Liver (tissue), 9 donors: ENCODE results near the gene MPRIP. TPM values are rescaled to one million over a fixed set of nuclear protein-coding genes. Genes with fewer than 3 reads are reported as not detected.

Source experiments
- DNase-seq: peaks from one replicate; pipeline ENCODE4 v3.0.0-alpha.2; 2017; ENCODE audit warnings: low spot score
- H3K27ac ChIP-seq, 2 donors: one replicate each; pipeline ENCODE4 v1.7.0; 2013; ENCODE audit warnings: inconsistent platforms in 2 of 2, low read length in 2 of 2, control low read depth in 1 of 2, low read depth in 1 of 2, mild to moderate bottlenecking in 1 of 2
- H3K27me3 ChIP-seq, 4 donors: one replicate each; pipeline versions ENCODE4 v1.6.1 to v1.7.0; 2013; ENCODE audit warnings: low read length in 3 of 4, inconsistent platforms in 1 of 4, mild to moderate bottlenecking in 1 of 4, moderate library complexity in 1 of 4; ENCODE audit not compliant: control insufficient read depth in 4 of 4, insufficient read depth in 4 of 4
- H3K36me3 ChIP-seq, 4 donors: one replicate each; pipeline versions ENCODE4 v1.6.1 to v1.7.0; 2013; ENCODE audit warnings: low read length in 3 of 4, mild to moderate bottlenecking in 3 of 4, low read depth in 1 of 4, moderate library complexity in 1 of 4; ENCODE audit not compliant: control insufficient read depth in 4 of 4, insufficient read depth in 3 of 4
- H3K4me1 ChIP-seq, 4 donors: one replicate each; pipeline versions ENCODE4 v1.6.1 to v1.7.0; 2013; ENCODE audit warnings: low read length in 3 of 4, mild to moderate bottlenecking in 3 of 4, moderate library complexity in 1 of 4; ENCODE audit not compliant: control insufficient read depth in 4 of 4, insufficient read depth in 4 of 4
- H3K4me3 ChIP-seq, 3 donors: one replicate each; pipeline versions ENCODE4 v1.6.1 to v1.7.0; 2013; ENCODE audit warnings: low read length in 3 of 3, control low read depth in 1 of 3, low read depth in 1 of 3, mild to moderate bottlenecking in 1 of 3
- H3K9ac ChIP-seq, 2 donors: one replicate each; pipeline ENCODE4 v1.7.0; 2013; ENCODE audit warnings: low read length in 2 of 2, mild to moderate bottlenecking in 2 of 2, moderate library complexity in 2 of 2, control low read depth in 1 of 2, low read depth in 1 of 2
- H3K9me3 ChIP-seq, 4 donors: one replicate each; pipeline versions ENCODE4 v1.6.1 to v1.7.0; 2013; ENCODE audit warnings: low read length in 3 of 4; ENCODE audit not compliant: control insufficient read depth in 4 of 4
- CTCF ChIP-seq: fragments of 150-350 bp; IDR thresholded peaks from 2 replicates; pipeline ENCODE4 v1.5.1; 2017; ENCODE audit warnings: improper control_type of control experiment, low read depth, low read length; ENCODE audit not compliant: missing input control
- EGR1 ChIP-seq, 2 donors: IDR thresholded peaks; 2 replicates each; pipeline ENCODE4 v1.6.1; 2016 to 2018; ENCODE audit warnings: antibody characterized with exemption in 2 of 2, low read depth in 2 of 2
- FOXA1 ChIP-seq: IDR thresholded peaks from 2 replicates; pipeline ENCODE4 v1.6.1; 2016; ENCODE audit warnings: antibody characterized with exemption
- GABPA ChIP-seq, 2 donors: IDR thresholded peaks in 1 of 2; conservative IDR thresholded peaks in 1 of 2; 2 replicates each; pipeline ENCODE4 v1.6.1; 2016; ENCODE audit warnings: antibody characterized with exemption in 2 of 2, mild to moderate bottlenecking in 1 of 2, moderate library complexity in 1 of 2
- HNF4A ChIP-seq, 2 donors: conservative IDR thresholded peaks; 2 replicates each; pipeline ENCODE4 v1.6.1; 2016; ENCODE audit warnings: antibody characterized with exemption in 2 of 2, mild to moderate bottlenecking in 2 of 2
- HNF4G ChIP-seq: IDR thresholded peaks from 2 replicates; pipeline ENCODE4 v1.6.1; 2016; ENCODE audit warnings: antibody characterized with exemption
- JUND ChIP-seq, 2 donors: IDR thresholded peaks; 2 replicates each; pipeline ENCODE4 v1.6.1; 2016; ENCODE audit warnings: antibody characterized with exemption in 2 of 2
- MAX ChIP-seq: IDR thresholded peaks from 2 replicates; pipeline ENCODE4 v1.6.1; 2016; ENCODE audit warnings: antibody characterized with exemption
- RAD21 ChIP-seq, 2 donors: IDR thresholded peaks; 2 replicates each; pipeline ENCODE4 v1.6.1; 2016; ENCODE audit warnings: antibody characterized with exemption in 2 of 2, mild to moderate bottlenecking in 2 of 2
- RXRA ChIP-seq, 2 donors: IDR thresholded peaks; 2 replicates each; pipeline ENCODE4 v1.6.1; 2017 to 2018; ENCODE audit warnings: antibody characterized with exemption in 2 of 2, mild to moderate bottlenecking in 1 of 2
- SP1 ChIP-seq: IDR thresholded peaks from 2 replicates; pipeline ENCODE4 v1.6.1; 2018; ENCODE audit warnings: antibody characterized with exemption, mild to moderate bottlenecking
- TAF1 ChIP-seq: conservative IDR thresholded peaks from 2 replicates; pipeline ENCODE4 v1.6.1; 2016; ENCODE audit warnings: antibody characterized with exemption, mild to moderate bottlenecking
- YY1 ChIP-seq: IDR thresholded peaks from 2 replicates; pipeline ENCODE4 v1.6.1; 2016; ENCODE audit warnings: antibody characterized with exemption, mild to moderate bottlenecking
- ZBTB33 ChIP-seq: IDR thresholded peaks from 2 replicates; pipeline ENCODE4 v1.6.1; 2016; ENCODE audit warnings: antibody characterized with exemption
- WGBS: extraction: QIAGEN DNeasy Blood & Tissue Kit; methylation state at CpG from one replicate; pipeline ENCODE4 v1.1.7; 2013; 5-methylcytosine and 5-hydroxymethylcytosine counted together
- polyA plus RNA-seq, 2 donors: library from polyadenylated mRNA; stranded (reverse) in 1 of 2; unstranded in 1 of 2; fragments of 200-250 nt in 1 of 2; fragments of >200 nt in 1 of 2; fragmentation: Nextera tagmentation in 1 of 2; extraction: Ambion mirVana in 1 of 2; gene quantifications; one replicate each; pipeline versions ENCODE4 v1.2.1 to v1.2.3, GENCODE V29; 2013 to 2015
- total RNA-seq, 2 donors: library from RNA; depleted of rRNA; stranded (reverse); fragments of >200 nt; gene quantifications; one replicate each; pipeline ENCODE4 v1.2.3, GENCODE V29; 2014
- donor health status: healthy.
- donor health status: healthy.
- donor health status: healthy.
- donor health status: healthy.
- donor health status: healthy.

MPRIP gene
- total and polyA plus RNA-seq, 4 donors: 21.2 to 61.9 (median 34.7) TPM

GRCh38 chr17:17034496-17035075, 7.7 kb upstream of the MPRIP start:
- Histone ChIP-seq H3K27ac (no peak overlapping the region), H3K4me1 (peaks cover 3 to 16% (median 12%) of the 10 kb centered on the region in 4 donors)

GRCh38 chr17:17035490-17035889, 6.8 kb upstream of the MPRIP start:
- Histone ChIP-seq H3K4me3 (no peak overlapping the region), H3K4me1 (peaks cover 3 to 16% (median 12%) of the 10 kb centered on the region in 4 donors), H3K27ac (no peak overlapping the region), H3K9me3 (no peaks in the 10 kb centered on the region), H3K9ac (no peak overlapping the region), H3K27me3 (no peaks in the 10 kb centered on the region), H3K36me3 (no peaks in the 10 kb centered on the region)
- TF ChIP-seq HNF4G: no peak
- TF ChIP-seq FOXA1: no peak
- TF ChIP-seq CTCF: no peak
- TF ChIP-seq EGR1 (IDR thresholded peaks at IDR 0.05; ENCODE audit: low read depth in 2 of 2): no peak
- no peak for TF ChIP-seq RAD21 (IDR thresholded peaks at IDR 0.05)
- TF ChIP-seq YY1: no peak
- 85% methylated on average over 6 of the region's 6 CpGs for WGBS
- no peak for DNase-seq

More at GRCh38 chr17:17034496-17035075, 7.7 kb upstream of the MPRIP start:
- DNase-seq: no peak
- H3K9ac ChIP-seq: no peak overlapping the region
- no peak for TF ChIP-seq RXRA (IDR thresholded peaks at IDR 0.05)
- TF ChIP-seq EGR1 (IDR thresholded peaks at IDR 0.05; ENCODE audit: low read depth in 2 of 2): no peak
- no peak for TF ChIP-seq YY1
- no peak for TF ChIP-seq RAD21 (IDR thresholded peaks at IDR 0.05)
- TF ChIP-seq TAF1: no peak
- TF ChIP-seq JUND (IDR thresholded peaks at IDR 0.05): no peak
- TF ChIP-seq HNF4G: no peak
- TF ChIP-seq CTCF: no peak
- no peak for TF ChIP-seq GABPA (IDR thresholded peaks at IDR 0.05 in 1 of 2, conservative IDR thresholded peaks at IDR 0.05 in 1 of 2)
- no peak for TF ChIP-seq HNF4A (conservative IDR thresholded peaks at IDR 0.05)
- H3K27me3 ChIP-seq: no peaks in the 10 kb centered on the region
- H3K9me3 ChIP-seq: no peaks in the 10 kb centered on the region
- no peaks in the 10 kb centered on the region for H3K36me3 ChIP-seq
- H3K4me3 ChIP-seq: no peak overlapping the region

GRCh38 chr17:17035920-17036523, 6.2 kb upstream of the MPRIP start:
- no peak for TF ChIP-seq ZBTB33
- TF ChIP-seq RAD21 (IDR thresholded peaks at IDR 0.05): no peak
- TF ChIP-seq SP1: no peak
- no peak for TF ChIP-seq HNF4A (conservative IDR thresholded peaks at IDR 0.05)
- no peak for TF ChIP-seq EGR1 (IDR thresholded peaks at IDR 0.05; ENCODE audit: low read depth in 2 of 2)
- TF ChIP-seq HNF4G: no peak
- no peak for TF ChIP-seq RXRA (IDR thresholded peaks at IDR 0.05)
- no peak for TF ChIP-seq MAX
- peaks cover 3 to 19% (median 14%) of the 10 kb centered on the region in 4 donors for H3K4me1 ChIP-seq
- WGBS: 94% methylated on average over 12 of the region's 12 CpGs

More at GRCh38 chr17:17035920-17036523, 6.2 kb upstream of the MPRIP start:
- Histone ChIP-seq H3K27ac (no peak overlapping the region), H3K9ac (no peak overlapping the region), H3K36me3 (no peaks in the 10 kb centered on the region), H3K27me3 (no peaks in the 10 kb centered on the region), H3K9me3 (no peaks in the 10 kb centered on the region), H3K4me3 (no peak overlapping the region)
- DNase-seq: no peak
